H9 (cell line): ENCODE data around the gene SIGMAR1. TPM values are rescaled to one million over a fixed set of nuclear protein-coding genes. Genes with fewer than 3 reads are reported as not detected.

Experiments used
- DNase-seq: peaks from one replicate; pipeline ENCODE4 v3.0.0-alpha.2; 2017
- H2AFZ ChIP-seq: one replicate; pipeline ENCODE4 v1.6.1; 2013; ENCODE audit warnings: mild to moderate bottlenecking, low read length, control low read depth, moderate library complexity
- H2AK5ac ChIP-seq: 2 replicates; pipeline ENCODE4 v1.6.1; 2013; ENCODE audit warnings: low read length, control low read depth, mixed read lengths; ENCODE audit not compliant: insufficient read length
- H2BK120ac ChIP-seq: one replicate; pipeline ENCODE4 v1.6.1; 2013; ENCODE audit warnings: low read depth, mild to moderate bottlenecking, low read length, control low read depth, inconsistent platforms; ENCODE audit not compliant: poor library complexity, severe bottlenecking
- H2BK12ac ChIP-seq: 2 replicates; pipeline ENCODE4 v1.6.1; 2013; ENCODE audit warnings: low read length, control low read depth, mixed read lengths, low read depth; ENCODE audit not compliant: insufficient read length
- H2BK15ac ChIP-seq: 2 replicates; pipeline ENCODE4 v1.6.1; 2013; ENCODE audit warnings: low read depth, low read length, control low read depth
- H2BK20ac ChIP-seq: one replicate; pipeline ENCODE4 v1.6.1; 2013; ENCODE audit warnings: low read depth, mild to moderate bottlenecking, low read length, control low read depth, inconsistent platforms; ENCODE audit not compliant: poor library complexity, severe bottlenecking
- H2BK5ac ChIP-seq: 2 replicates; pipeline ENCODE4 v1.6.1; 2013; ENCODE audit warnings: low read length, control low read depth, mixed read lengths; ENCODE audit not compliant: insufficient read length
- H3K14ac ChIP-seq: 2 replicates; pipeline ENCODE4 v1.6.1; 2013; ENCODE audit warnings: low read length, control low read depth; ENCODE audit not compliant: insufficient read depth
- H3K18ac ChIP-seq: 2 replicates; pipeline ENCODE4 v1.6.1; 2013; ENCODE audit warnings: low read depth, mild to moderate bottlenecking, mixed read lengths, low read length, control low read depth; ENCODE audit not compliant: insufficient read length
- H3K23ac ChIP-seq: 2 replicates; pipeline ENCODE4 v1.6.1; 2013; ENCODE audit warnings: low read length, control low read depth, mixed read lengths, low read depth; ENCODE audit not compliant: insufficient read length
- H3K23me2 ChIP-seq: 2 replicates; pipeline ENCODE4 v1.6.1; 2013; ENCODE audit warnings: low read depth, mild to moderate bottlenecking, mixed read lengths, low read length, control low read depth; ENCODE audit not compliant: insufficient read length, poor library complexity, severe bottlenecking
- H3K27ac ChIP-seq: 2 replicates; pipeline ENCODE4 v1.5.1; 2013; ENCODE audit warnings: low read length, control low read depth, mixed read lengths, low read depth; ENCODE audit not compliant: insufficient read length
- H3K27me3 ChIP-seq: 2 replicates; pipeline ENCODE4 v1.6.1; 2013; ENCODE audit warnings: low read length, control low read depth, inconsistent platforms; ENCODE audit not compliant: insufficient read depth
- H3K4ac ChIP-seq: 2 replicates; pipeline ENCODE4 v1.6.1; 2013; ENCODE audit warnings: low read depth, mild to moderate bottlenecking, control low read depth, inconsistent platforms, low read length, moderate library complexity
- H3K4me1 ChIP-seq: 2 replicates; pipeline ENCODE4 v1.6.1; 2013; ENCODE audit warnings: low read length, control low read depth, inconsistent platforms; ENCODE audit not compliant: insufficient read depth
- H3K4me2 ChIP-seq: 2 replicates; pipeline ENCODE4 v1.6.1; 2013; ENCODE audit warnings: low read length, control low read depth, mixed read lengths; ENCODE audit not compliant: insufficient read length, insufficient read depth
- H3K56ac ChIP-seq: 2 replicates; pipeline ENCODE4 v1.6.1; 2013; ENCODE audit warnings: low read depth, mild to moderate bottlenecking, mixed read lengths, low read length, control low read depth; ENCODE audit not compliant: insufficient read length
- H3K79me1 ChIP-seq: 2 replicates; pipeline ENCODE4 v1.6.1; 2013; ENCODE audit warnings: low read depth, mild to moderate bottlenecking, moderate library complexity, low read length, control low read depth, inconsistent platforms; ENCODE audit not compliant: insufficient read depth, poor library complexity, severe bottlenecking
- H3K79me2 ChIP-seq: 2 replicates; pipeline ENCODE4 v1.6.1; 2013; ENCODE audit warnings: low read length, control low read depth, inconsistent platforms; ENCODE audit not compliant: insufficient read depth
- H3K9ac ChIP-seq: 2 replicates; pipeline ENCODE4 v1.6.1; 2013; ENCODE audit warnings: low read length, control low read depth, mixed read lengths; ENCODE audit not compliant: insufficient read length; ENCODE audit errors: extremely low read depth
- H3K9me3 ChIP-seq: one replicate; pipeline ENCODE4 v1.6.1; 2013; ENCODE audit warnings: low read depth, low read length, inconsistent platforms; ENCODE audit not compliant: control insufficient read depth
- H3T11ph ChIP-seq: one replicate; pipeline ENCODE4 v1.6.1; 2013; ENCODE audit warnings: mild to moderate bottlenecking, low read length, control low read depth, inconsistent platforms
- H4K20me1 ChIP-seq: one replicate; pipeline ENCODE4 v1.6.1; 2013; ENCODE audit not compliant: control insufficient read depth, insufficient read length, insufficient read depth
- H4K5ac ChIP-seq: 2 replicates; pipeline ENCODE4 v1.6.1; 2013; ENCODE audit warnings: low read depth, mild to moderate bottlenecking, mixed read lengths, low read length, control low read depth; ENCODE audit not compliant: insufficient read length
- H4K8ac ChIP-seq: replicated peaks from 2 replicates; pipeline ENCODE4 v1.6.1; 2013; ENCODE audit warnings: low read length, control low read depth, mixed read lengths, low read depth; ENCODE audit not compliant: insufficient read length
- H4K91ac ChIP-seq: 2 replicates; pipeline ENCODE4 v1.6.1; 2013; ENCODE audit warnings: low read depth, mild to moderate bottlenecking, moderate library complexity, mixed read lengths, low read length, control low read depth; ENCODE audit not compliant: insufficient read length
- H3K27ac Mint-ChIP-seq, 3 experiments: 2 replicates in 2 of 3; 3 replicates in 1 of 3; pipeline ENCODE4 v1.8.0; 2020 to 2021; ENCODE audit warnings: mixed read lengths in 3 of 3, mild to moderate bottlenecking in 1 of 3, moderate library complexity in 1 of 3
- H3K27me3 Mint-ChIP-seq: 2 replicates; pipeline ENCODE4 v1.8.0; 2021; ENCODE audit warnings: low read depth, mild to moderate bottlenecking, moderate library complexity, mixed read lengths
- H3K36me3 Mint-ChIP-seq, 3 experiments: 2 replicates in 2 of 3; 3 replicates in 1 of 3; pipeline ENCODE4 v1.8.0; 2020 to 2021; ENCODE audit warnings: low read depth in 3 of 3, mixed read lengths in 3 of 3; ENCODE audit not compliant: insufficient read depth in 1 of 3
- H3K4me1 Mint-ChIP-seq, 2 experiments: 2 replicates each; pipeline ENCODE4 v1.8.0; 2020; ENCODE audit warnings: mixed read lengths in 2 of 2
- H3K4me3 Mint-ChIP-seq, 2 experiments: 2 replicates in 1 of 2; 3 replicates in 1 of 2; pipeline ENCODE4 v1.8.0; 2020 to 2021; ENCODE audit warnings: mild to moderate bottlenecking in 2 of 2, mixed read lengths in 2 of 2, moderate library complexity in 1 of 2
- H3K9me3 Mint-ChIP-seq, 2 experiments: 2 replicates in 1 of 2; 3 replicates in 1 of 2; pipeline ENCODE4 v1.8.0; 2020; ENCODE audit warnings: mild to moderate bottlenecking in 2 of 2, mixed read lengths in 2 of 2, moderate library complexity in 1 of 2
- WGBS: extraction: QIAGEN DNeasy Blood & Tissue Kit; methylation state at CpG from one replicate; pipeline ENCODE4 v1.1.7; 2013; ENCODE audit warnings: missing lambda C conversion rate, low lambda C conversion rate, mixed read lengths; ENCODE audit not compliant: insufficient read length; ENCODE audit errors: extremely low coverage; 5-methylcytosine and 5-hydroxymethylcytosine counted together
- total RNA-seq: library from RNA; stranded (reverse); gene quantifications from 2 replicates; pipeline ENCODE4 v1.2.1, GENCODE V29; 2021
- TF ChIP-seq, protein P1 (sequence below): fragments of 200-600 bp; sonication (generic); conservative IDR thresholded peaks from 3 replicates; pipeline ENCODE4 v1.8.0; 2021; ENCODE audit warnings: antibody characterized with exemption, mild to moderate bottlenecking

Gene SIGMAR1
- total RNA-seq, 1 experiment from 2014 or later, result 68.3 TPM

DNA sequence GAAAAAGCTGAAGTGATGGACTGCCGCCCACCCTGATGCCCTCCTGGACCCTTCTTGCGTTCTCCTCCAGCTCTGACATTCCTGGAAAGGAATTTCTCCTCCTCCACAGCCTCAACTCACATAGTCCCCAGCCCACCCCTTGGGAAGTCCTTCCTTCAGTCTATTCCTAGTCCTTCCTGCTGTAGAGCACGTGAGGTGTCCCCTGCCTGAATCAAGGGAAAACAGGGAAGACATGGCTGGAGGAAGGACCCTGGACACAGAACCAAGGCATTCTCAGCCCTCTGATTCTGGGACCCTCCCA is 12.5 kb downstream of the SIGMAR1 start:
- Mint-ChIP-seq H3K4me3 (no peak overlapping the region), H3K36me3 (no peaks in the 10 kb centered on the region; a peak in 2 of 7 replicates), H3K9me3 (peaks cover 0 to 6% of the 10 kb centered on the region in 2 experiments; a peak in 3 of 5 replicates), H3K27ac (no peak overlapping the region), H3K27me3 (peaks cover 72% of the 10 kb centered on the region), H3K4me1 (peaks cover 13 to 32% of the 10 kb centered on the region in 2 experiments)
- no peaks in the 10 kb centered on the region for H3K79me2 ChIP-seq
- H3K18ac ChIP-seq, result no peak overlapping the region
- H4K91ac ChIP-seq, result no peak overlapping the region
- no peaks in the 10 kb centered on the region for H4K20me1 ChIP-seq
- no peak overlapping the region for H2BK12ac ChIP-seq
- H3K14ac ChIP-seq, result no peak overlapping the region
- no peak overlapping the region for H3K23ac ChIP-seq
- H3T11ph ChIP-seq, result no peak overlapping the region
- no peak overlapping the region for H3K27ac ChIP-seq
- peaks cover 13% of the 10 kb centered on the region for H3K23me2 ChIP-seq
- H4K8ac ChIP-seq, result no peak overlapping the region
- H2BK15ac ChIP-seq, result no peak overlapping the region
- H3K56ac ChIP-seq, result no peak overlapping the region
- H3K9me3 ChIP-seq, result no peaks in the 10 kb centered on the region
- TF ChIP-seq, protein P1, sequence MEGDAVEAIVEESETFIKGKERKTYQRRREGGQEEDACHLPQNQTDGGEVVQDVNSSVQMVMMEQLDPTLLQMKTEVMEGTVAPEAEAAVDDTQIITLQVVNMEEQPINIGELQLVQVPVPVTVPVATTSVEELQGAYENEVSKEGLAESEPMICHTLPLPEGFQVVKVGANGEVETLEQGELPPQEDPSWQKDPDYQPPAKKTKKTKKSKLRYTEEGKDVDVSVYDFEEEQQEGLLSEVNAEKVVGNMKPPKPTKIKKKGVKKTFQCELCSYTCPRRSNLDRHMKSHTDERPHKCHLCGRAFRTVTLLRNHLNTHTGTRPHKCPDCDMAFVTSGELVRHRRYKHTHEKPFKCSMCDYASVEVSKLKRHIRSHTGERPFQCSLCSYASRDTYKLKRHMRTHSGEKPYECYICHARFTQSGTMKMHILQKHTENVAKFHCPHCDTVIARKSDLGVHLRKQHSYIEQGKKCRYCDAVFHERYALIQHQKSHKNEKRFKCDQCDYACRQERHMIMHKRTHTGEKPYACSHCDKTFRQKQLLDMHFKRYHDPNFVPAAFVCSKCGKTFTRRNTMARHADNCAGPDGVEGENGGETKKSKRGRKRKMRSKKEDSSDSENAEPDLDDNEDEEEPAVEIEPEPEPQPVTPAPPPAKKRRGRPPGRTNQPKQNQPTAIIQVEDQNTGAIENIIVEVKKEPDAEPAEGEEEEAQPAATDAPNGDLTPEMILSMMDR, result no peak
- H3K4me1 ChIP-seq, result no peaks in the 10 kb centered on the region
- H3K79me1 ChIP-seq, result no peaks in the 10 kb centered on the region
- no peak overlapping the region for H2AK5ac ChIP-seq
- H3K4me2 ChIP-seq, result no peak overlapping the region
- DNase-seq, result no peak
- H2BK20ac ChIP-seq, result no peak overlapping the region
- no peak overlapping the region for H2AFZ ChIP-seq
- no peak overlapping the region for H2BK5ac ChIP-seq
- H2BK120ac ChIP-seq, result no peak overlapping the region
- WGBS, result no CpG with 5 or more reads among the region's 3 CpGs
- H3K9ac ChIP-seq, result no peak overlapping the region
- no peak overlapping the region for H3K4ac ChIP-seq
- peaks cover 47% of the 10 kb centered on the region for H3K27me3 ChIP-seq
- H4K5ac ChIP-seq, result no peak overlapping the region
